HepG2 (cell line): ENCODE results near the gene CENPB. TPM values are rescaled to one million over a fixed set of nuclear protein-coding genes. Genes with fewer than 3 reads are reported as not detected.

Source experiments
- ATAC-seq: fragments of 200-7000 bp; cut with Tn5 transposase; 3 replicates; pipeline ENCODE4 v1.9.1; 2020; ENCODE audit warnings: mild to moderate bottlenecking, moderate library complexity
- BruUV-seq: library from RNA; stranded (reverse); fragments of 400-500 nt; replicated peaks from 2 replicates; lab custom pipeline; 2021; lab: Mats Ljungman, UMichigan
- CTCF ChIA-PET: fragments of 300-600 bp; formaldehyde crosslinking; extraction: SDS; loops from one replicate; lab custom pipeline; 2021; ENCODE audit warnings: low total read pairs, inconsistent platforms, low intra/inter-chr PET ratio; lab: Yijun Ruan, JAX
- POLR2A ChIA-PET: fragments of 350-600 bp; sonication (Branson Sonifier 250); formaldehyde crosslinking; loops from one replicate; lab custom pipeline; 2020; ENCODE audit warnings: antibody characterized with exemption, inconsistent platforms; lab: Yijun Ruan, JAX
- DNase-seq: peaks from one replicate; pipeline ENCODE4 v3.0.0-alpha.2; 2015; ENCODE audit warnings: low spot score
- FAIRE-seq: peaks from 3 replicates; lab custom pipeline; 2011; peaks lifted over from hg19 to GRCh38; lab: Jason Lieb, UNC
- H2AFZ ChIP-seq: one replicate; pipeline ENCODE4 v1.6.1; 2011; ENCODE audit warnings: low read length, inconsistent platforms
- H3K27ac ChIP-seq: fragments of 300-600 bp; 3 replicates; pipeline ENCODE4 v1.8.0; 2011; ENCODE audit warnings: mixed run types, mild to moderate bottlenecking, mixed read lengths, low read length, inconsistent platforms; ENCODE audit not compliant: insufficient read depth; ENCODE audit errors: extremely low read length
- H3K27me3 ChIP-seq, 2 experiments: fragments of 200-600 bp in 1 of 2; 2 replicates in 1 of 2; 3 replicates in 1 of 2; pipeline versions ENCODE4 v1.6.0 to v1.8.0; 2011; ENCODE audit warnings: low read length in 2 of 2, mild to moderate bottlenecking in 2 of 2, moderate library complexity in 2 of 2, inconsistent platforms in 1 of 2; ENCODE audit not compliant: insufficient read depth in 2 of 2, control insufficient read depth in 1 of 2
- H3K36me3 ChIP-seq, 2 experiments: fragments of 200-600 bp in 1 of 2; replicated peaks in 1 of 2; 2 replicates in 1 of 2; 3 replicates in 1 of 2; pipeline versions ENCODE4 v1.5.1 to v1.8.0; 2011; ENCODE audit warnings: low read length in 2 of 2, inconsistent platforms in 1 of 2; ENCODE audit not compliant: insufficient read depth in 2 of 2, control insufficient read depth in 1 of 2
- H3K4me1 ChIP-seq: 2 replicates; pipeline ENCODE4 v1.5.1; 2012; ENCODE audit warnings: low read length, inconsistent platforms; ENCODE audit not compliant: insufficient read depth
- H3K4me2 ChIP-seq: 2 replicates; pipeline ENCODE4 v1.6.0; 2011; ENCODE audit warnings: low read depth, low read length, inconsistent platforms
- H3K4me3 ChIP-seq, 3 experiments: fragments of 200-600 bp in 1 of 3; sonication (generic), shearing (Covaris generic) in 1 of 3; replicated peaks in 1 of 3; 2 replicates each; pipeline ENCODE4 v1.5.1; 2011 to 2016; ENCODE audit warnings: low read length in 3 of 3, inconsistent platforms in 2 of 3, low read depth in 2 of 3, mild to moderate bottlenecking in 2 of 3, control low read depth in 1 of 3, mixed read lengths in 1 of 3; ENCODE audit not compliant: insufficient read depth in 1 of 3
- H3K79me2 ChIP-seq: one replicate; pipeline ENCODE4 v1.6.1; 2011; ENCODE audit warnings: low read length, inconsistent platforms; ENCODE audit not compliant: insufficient read depth
- H3K9ac ChIP-seq: 2 replicates; pipeline ENCODE4 v1.6.0; 2011; ENCODE audit warnings: mild to moderate bottlenecking, low read depth, low read length, inconsistent platforms; ENCODE audit not compliant: insufficient read depth
- H3K9me3 ChIP-seq: 2 replicates; pipeline ENCODE4 v1.5.1; 2012; ENCODE audit warnings: mild to moderate bottlenecking, low read length
- H4K20me1 ChIP-seq: 2 replicates; pipeline ENCODE4 v1.6.0; 2011; ENCODE audit warnings: inconsistent platforms, mild to moderate bottlenecking, low read length, moderate library complexity; ENCODE audit not compliant: insufficient read depth
- ARID3A ChIP-seq: IDR thresholded peaks from 2 replicates; pipeline ENCODE4 v1.6.1; 2012; ENCODE audit warnings: low read depth, low read length, improper control_type of control experiment
- DPF2 ChIP-seq: sonication (generic); formaldehyde crosslinking; IDR thresholded peaks from 2 replicates; pipeline ENCODE4 v1.4.0; 2020; ENCODE audit warnings: mild to moderate bottlenecking, low read depth, missing genetic modification reagents, borderline replicate concordance
- EHMT2 ChIP-seq: fragments of 200-600 bp; sonication (generic); IDR thresholded peaks from 2 replicates; pipeline ENCODE4 v1.7.0; 2017; ENCODE audit warnings: antibody characterized with exemption, low read depth, low read length, borderline replicate concordance
- GMEB2 ChIP-seq: IDR thresholded peaks from 2 replicates; pipeline ENCODE4 v1.6.1; 2016; ENCODE audit warnings: missing biosample characterization, missing genetic modification reagents, low read depth
- KDM6A ChIP-seq: IDR thresholded peaks from 2 replicates; pipeline ENCODE4 v1.6.1; 2016; ENCODE audit warnings: low read depth
- MATR3 ChIP-seq: sonication (generic); formaldehyde crosslinking; IDR thresholded peaks from 2 replicates; pipeline ENCODE4 v1.4.0; 2020; ENCODE audit warnings: missing genetic modification reagents
- MBD4 ChIP-seq: IDR thresholded peaks from 2 replicates; pipeline ENCODE4 v1.6.1; 2012; ENCODE audit warnings: low read length, inconsistent platforms, borderline replicate concordance
- POLR2A ChIP-seq, 2 experiments: IDR thresholded peaks; 2 replicates each; pipeline ENCODE4 v1.6.1; 2011; ENCODE audit warnings: low read depth in 2 of 2, low read length in 2 of 2, mild to moderate bottlenecking in 1 of 2, moderate library complexity in 1 of 2; ENCODE audit not compliant: insufficient read depth in 1 of 2
- SOX13 ChIP-seq, 3 experiments: fragments of 450-650 bp in 1 of 3; sonication (generic) in 1 of 3; formaldehyde crosslinking in 1 of 3; IDR thresholded peaks in 2 of 3; conservative IDR thresholded peaks in 1 of 3; 2 replicates each; pipeline versions ENCODE4 v1.5.0 to v1.6.1; 2016 to 2020; ENCODE audit warnings: antibody characterized with exemption in 1 of 3, mild to moderate bottlenecking in 1 of 3, missing compliant biosample characterization in 1 of 3, missing genetic modification reagents in 1 of 3, moderate library complexity in 1 of 3
- TARDBP ChIP-seq: sonication (generic); formaldehyde crosslinking; IDR thresholded peaks from 2 replicates; pipeline ENCODE4 v1.8.0; 2022; ENCODE audit warnings: mild to moderate bottlenecking, missing genetic modification reagents
- ZBTB4 ChIP-seq: sonication (generic); formaldehyde crosslinking; IDR thresholded peaks from 2 replicates; pipeline ENCODE4 v1.4.0; 2020; ENCODE audit warnings: missing genetic modification reagents, mild to moderate bottlenecking, borderline replicate concordance
- ZKSCAN1 ChIP-seq: fragments of 150-350 bp; IDR thresholded peaks from 2 replicates; pipeline ENCODE4 v1.6.1; 2014; ENCODE audit warnings: low read length
- WGBS: methylation state at CpG from one replicate; pipeline ENCODE4 v1.1.6; 2017; ENCODE audit warnings: low lambda C conversion rate; 5-methylcytosine and 5-hydroxymethylcytosine counted together
- in situ Hi-C: cut with HindIII; loops from 2 replicates; pipeline ENCODE4 v1.10.0; 2017; ENCODE audit warnings: low pct_unique_long_range_greater_than_20kb; ENCODE audit not compliant: extremely low pct_ligation_motif_present
- intact Hi-C: fragments of 100-400 bp; cut with micrococcal nuclease; formaldehyde crosslinking; loops from one replicate; pipeline ENCODE4 v1.10.0; 2022; ENCODE audit not compliant: unreplicated experiment
- polyA plus RNA-seq, 8 experiments: library from polyadenylated mRNA; depleted of rRNA in 3 of 8; stranded (reverse) in 7 of 8; unstranded in 1 of 8; fragments of >200 nt; fragmentation: Illumina TruSeq in 4 of 8; extraction: Trizol in 4 of 8; gene quantifications; 2 replicates each; pipeline versions ENCODE4 v1.2.1 to v1.2.3, GENCODE V29; 2011 to 2016; ENCODE audit warnings: low read depth in 4 of 8, missing spikeins in 1 of 8, mixed read lengths in 1 of 8; ENCODE audit not compliant: insufficient read depth in 1 of 8
- total RNA-seq, 5 experiments: library from RNA; depleted of rRNA; stranded (reverse); fragments of >200 nt; fragmentation: Illumina TruSeq; extraction: Trizol; gene quantifications; 2 replicates each; pipeline ENCODE4 v1.2.3, GENCODE V29; 2016; ENCODE audit warnings: low read depth in 1 of 5

CENPB gene
- total and polyA plus RNA-seq, 2 of the 13 experiments (the other 11 are each of a cell fraction or from before 2014, with no cell fraction given) = 10.4 to 54.5 TPM

GRCh38 chr20:3777381-3777715 lies 9.2 kb downstream of the CENPB start (continued):
- no peak for TF ChIP-seq GMEB2
- TF ChIP-seq, all 625 proteins: peak for 10

GRCh38 chr20:3775457-3776108 lies 11.0 kb downstream of the CENPB start:
- ATAC-seq = no peak
- ChIA-PET POLR2A (no interaction called here), CTCF (no interaction called here)
- in situ Hi-C loops (no loop called here), intact Hi-C loops (no loop called here)
- H3K79me2 ChIP-seq = no peaks in the 10 kb centered on the region
- no peak for FAIRE-seq
- peaks cover 36% of the 10 kb centered on the region for H3K4me1 ChIP-seq
- no peaks in the 10 kb centered on the region for H3K9me3 ChIP-seq
- no peaks in the 10 kb centered on the region for H3K36me3 ChIP-seq
- no TSS peak for BruUV-seq
- TF ChIP-seq ZKSCAN1 (no peak), MATR3 (CRISPR knock-in tag) (no peak), ZBTB4 (CRISPR knock-in tag) (no peak), SOX13 (IDR thresholded peaks at IDR 0.05) (no peak), SOX13 (CRISPR knock-in tag; conservative IDR thresholded peaks at IDR 0.05 in 1 of 2, IDR thresholded peaks at IDR 0.05 in 1 of 2) (no peak), ARID3A (no peak), EHMT2 (no peak), TARDBP (CRISPR knock-in tag) (no peak), KDM6A (no peak), DPF2 (CRISPR knock-in tag) (no peak), POLR2A (IDR thresholded peaks at IDR 0.05; ENCODE audit: insufficient read depth in 1 of 2, low read depth in 2 of 2, low read length in 2 of 2) (no peak), MBD4 (no peak)
- H4K20me1 ChIP-seq = no peaks in the 10 kb centered on the region
- WGBS = 3% methylated on average over 3 of the region's 4 CpGs
- H3K4me3 ChIP-seq = no peak overlapping the region
- H3K9ac ChIP-seq = no peak overlapping the region
- peaks cover 2 to 36% of the 10 kb centered on the region in 2 experiments for H3K27me3 ChIP-seq
- no peak overlapping the region for H2AFZ ChIP-seq
- no peak overlapping the region for H3K27ac ChIP-seq
- no peak overlapping the region for H3K4me2 ChIP-seq
- no peak for DNase-seq
